IMR-90 (cell line): ENCODE measurements around the gene PCCA. TPM values are rescaled to one million over a fixed set of nuclear protein-coding genes. Genes with fewer than 3 reads are reported as not detected.

Experiments used
- ATAC-seq: fragments of 200-7000 bp; cut with Tn5 transposase; 2 replicates; pipeline ENCODE4 v1.9.1; 2020; ENCODE audit warnings: low read depth, mild to moderate bottlenecking, moderate library complexity
- BruUV-seq: library from RNA; stranded (reverse); fragments of 400-500 nt; replicated peaks from 2 replicates; lab custom pipeline; 2021; lab: Mats Ljungman, UMichigan
- CTCF ChIA-PET: fragments of 300-600 bp; formaldehyde crosslinking; extraction: SDS; loops from one replicate; lab custom pipeline; 2021; ENCODE audit warnings: antibody characterized with exemption; lab: Yijun Ruan, JAX
- POLR2A ChIA-PET: fragments of 300-600 bp; sonication (Branson Sonifier 250); formaldehyde crosslinking; loops from one replicate; lab custom pipeline; 2022; ENCODE audit warnings: antibody characterized with exemption; ENCODE audit not compliant: unreplicated experiment; lab: Charles Lee
- DNase-seq: peaks from one replicate; pipeline ENCODE4 v3.0.0; 2013
- H2AFZ ChIP-seq: replicated peaks from 2 replicates; pipeline ENCODE3; 2013; ENCODE audit warnings: low read length, mild to moderate bottlenecking; ENCODE audit not compliant: poor library complexity
- H2AK5ac ChIP-seq: 2 replicates; pipeline ENCODE4 v1.6.1; 2013; ENCODE audit warnings: low read depth, low read length, inconsistent platforms
- H2AK9ac ChIP-seq: replicated peaks from 2 replicates; pipeline ENCODE3; 2013; ENCODE audit warnings: mild to moderate bottlenecking, low read depth, low read length, moderate library complexity; ENCODE audit not compliant: poor library complexity
- H2BK120ac ChIP-seq: 2 replicates; pipeline ENCODE4 v1.6.1; 2013; ENCODE audit warnings: low read depth, low read length, inconsistent platforms
- H2BK15ac ChIP-seq: 3 replicates; pipeline ENCODE4 v1.6.1; 2013; ENCODE audit warnings: low read depth, low read length, inconsistent platforms
- H2BK20ac ChIP-seq: 2 replicates; pipeline ENCODE4 v1.6.1; 2013; ENCODE audit warnings: low read depth, mild to moderate bottlenecking, inconsistent platforms, low read length, moderate library complexity
- H2BK5ac ChIP-seq: 2 replicates; pipeline ENCODE4 v1.6.1; 2013; ENCODE audit warnings: mild to moderate bottlenecking, low read depth, low read length, inconsistent platforms; ENCODE audit not compliant: poor library complexity, severe bottlenecking
- H3K14ac ChIP-seq: replicated peaks from 2 replicates; pipeline ENCODE4 v1.6.1; 2013; ENCODE audit warnings: low read depth, low read length, inconsistent platforms
- H3K18ac ChIP-seq: 2 replicates; pipeline ENCODE4 v1.6.1; 2013; ENCODE audit warnings: low read depth, low read length, control low read depth
- H3K23ac ChIP-seq: 2 replicates; pipeline ENCODE4 v1.6.1; 2013; ENCODE audit warnings: low read depth, low read length, inconsistent platforms
- H3K27ac ChIP-seq: 2 replicates; pipeline ENCODE4 v1.5.1; 2013; ENCODE audit warnings: mild to moderate bottlenecking, control low read depth, low read length; ENCODE audit not compliant: insufficient read depth
- H3K27me3 ChIP-seq: 2 replicates; pipeline ENCODE4 v1.6.1; 2013; ENCODE audit warnings: low read length; ENCODE audit not compliant: control insufficient read depth, insufficient read depth
- H3K36me3 ChIP-seq: 2 replicates; pipeline ENCODE4 v1.6.1; 2013; ENCODE audit warnings: low read length, mixed read lengths; ENCODE audit not compliant: control insufficient read depth, insufficient read depth
- H3K4ac ChIP-seq: 2 replicates; pipeline ENCODE4 v1.6.1; 2013; ENCODE audit warnings: low read depth, low read length, inconsistent platforms
- H3K4me1 ChIP-seq: 2 replicates; pipeline ENCODE4 v1.6.1; 2013; ENCODE audit warnings: low read length, mixed read lengths; ENCODE audit not compliant: control insufficient read depth, insufficient read depth
- H3K4me2 ChIP-seq: 2 replicates; pipeline ENCODE4 v1.6.1; 2013; ENCODE audit warnings: low read depth, mild to moderate bottlenecking, control low read depth, low read length, moderate library complexity
- H3K4me3 ChIP-seq: 2 replicates; pipeline ENCODE4 v1.5.1; 2013; ENCODE audit warnings: low read depth, mild to moderate bottlenecking, control low read depth, low read length, moderate library complexity; ENCODE audit not compliant: insufficient read depth
- H3K56ac ChIP-seq: 2 replicates; pipeline ENCODE4 v1.6.1; 2013; ENCODE audit warnings: low read length, inconsistent platforms; ENCODE audit not compliant: insufficient read depth; ENCODE audit errors: extremely low read depth
- H3K79me1 ChIP-seq, 2 experiments: 2 replicates each; pipeline ENCODE4 v1.6.1; 2013; ENCODE audit warnings: low read length in 2 of 2, inconsistent platforms in 1 of 2, low read depth in 1 of 2
- H3K9ac ChIP-seq: 2 replicates; pipeline ENCODE4 v1.6.1; 2013; ENCODE audit warnings: low read depth, low read length, control low read depth
- H3K9me1 ChIP-seq: 2 replicates; pipeline ENCODE4 v1.6.1; 2013; ENCODE audit warnings: low read length, inconsistent platforms; ENCODE audit not compliant: insufficient read depth
- H3K9me3 ChIP-seq: 2 replicates; pipeline ENCODE4 v1.6.1; 2013; ENCODE audit warnings: low read length; ENCODE audit not compliant: control insufficient read depth, insufficient read depth
- H4K20me1 ChIP-seq: 2 replicates; pipeline ENCODE4 v1.6.1; 2013; ENCODE audit warnings: low read length, inconsistent platforms; ENCODE audit not compliant: insufficient read depth
- H4K5ac ChIP-seq: 2 replicates; pipeline ENCODE4 v1.6.1; 2013; ENCODE audit warnings: mild to moderate bottlenecking, low read depth, low read length, control low read depth
- H4K8ac ChIP-seq, 2 experiments: 2 replicates each; pipeline ENCODE4 v1.6.1; 2013; ENCODE audit warnings: low read depth in 2 of 2, low read length in 2 of 2, control low read depth in 1 of 2, inconsistent platforms in 1 of 2
- H4K91ac ChIP-seq: 2 replicates; pipeline ENCODE4 v1.6.1; 2013; ENCODE audit warnings: low read depth, low read length, inconsistent platforms; ENCODE audit not compliant: insufficient read depth
- BHLHE40 ChIP-seq: fragments of 150-350 bp; IDR thresholded peaks from 2 replicates; pipeline ENCODE4 v1.6.1; 2016; ENCODE audit warnings: mild to moderate bottlenecking, low read depth, low read length
- CEBPB ChIP-seq: IDR thresholded peaks from 2 replicates; pipeline ENCODE4 v1.6.1; 2012; ENCODE audit warnings: low read depth, low read length, improper control_type of control experiment
- CHD1 ChIP-seq: IDR thresholded peaks from 2 replicates; pipeline ENCODE4 v1.6.1; 2012; ENCODE audit warnings: low read depth, low read length, improper control_type of control experiment
- FOS ChIP-seq: fragments of 150-350 bp; IDR thresholded peaks from 2 replicates; pipeline ENCODE4 v1.6.1; 2016; ENCODE audit warnings: low read depth, low read length
- MAFK ChIP-seq: IDR thresholded peaks from 2 replicates; pipeline ENCODE4 v1.6.1; 2012; ENCODE audit warnings: low read depth, low read length, improper control_type of control experiment
- MAZ ChIP-seq: IDR thresholded peaks from 2 replicates; pipeline ENCODE4 v1.6.1; 2012; ENCODE audit warnings: low read depth, mild to moderate bottlenecking, low read length, improper control_type of control experiment, moderate library complexity, borderline replicate concordance
- MXI1 ChIP-seq: IDR thresholded peaks from 2 replicates; pipeline ENCODE4 v1.6.1; 2012; ENCODE audit warnings: low read depth, mild to moderate bottlenecking, low read length, moderate library complexity, borderline replicate concordance
- NFE2L2 ChIP-seq: fragments of 150-350 bp; IDR thresholded peaks from 2 replicates; pipeline ENCODE4 v1.6.1; 2016; ENCODE audit warnings: low read depth, mild to moderate bottlenecking, low read length
- POLR2A ChIP-seq: IDR thresholded peaks from 2 replicates; pipeline ENCODE4 v1.6.1; 2012; ENCODE audit warnings: mild to moderate bottlenecking, low read depth, low read length
- RAD21 ChIP-seq: IDR thresholded peaks from 2 replicates; pipeline ENCODE4 v1.6.1; 2012; ENCODE audit warnings: low read length, improper control_type of control experiment
- RCOR1 ChIP-seq: IDR thresholded peaks from 2 replicates; pipeline ENCODE4 v1.6.1; 2012; ENCODE audit warnings: mild to moderate bottlenecking, low read length, improper control_type of control experiment; ENCODE audit not compliant: insufficient replicate concordance
- RFX5 ChIP-seq: IDR thresholded peaks from 2 replicates; pipeline ENCODE4 v1.8.0; 2012; ENCODE audit warnings: low read depth, mild to moderate bottlenecking, low read length, moderate library complexity
- SMC3 ChIP-seq: fragments of 150-350 bp; IDR thresholded peaks from 2 replicates; pipeline ENCODE4 v1.6.1; 2016; ENCODE audit warnings: low read depth, mild to moderate bottlenecking, antibody characterized with exemption, low read length, moderate library complexity
- USF2 ChIP-seq: fragments of 150-350 bp; IDR thresholded peaks from 2 replicates; pipeline ENCODE4 v1.6.1; 2017; ENCODE audit warnings: mild to moderate bottlenecking, antibody characterized with exemption, low read length, low read depth
- WGBS, 2 experiments: methylation state at CpG; one replicate each; pipeline versions ENCODE4 v1.1.5 to v1.1.7; 2013; ENCODE audit warnings: missing lambda C conversion rate in 2 of 2; ENCODE audit not compliant: insufficient read length in 1 of 2; ENCODE audit errors: extremely low coverage in 2 of 2; 5-methylcytosine and 5-hydroxymethylcytosine counted together
- dilution Hi-C: fragments of 300-500 bp; cut with HindIII; formaldehyde crosslinking; loops from one replicate; pipeline ENCODE4 v1.14.3; 2018; ENCODE audit warnings: low sequenced_read_pairs; ENCODE audit not compliant: unreplicated experiment
- in situ Hi-C: fragments of 300-500 bp; cut with MboI; formaldehyde crosslinking; loops from 3 replicates; pipeline ENCODE4 v1.14.3; 2019; ENCODE audit warnings: low sequenced_read_pairs, inconsistent platforms, mixed read lengths
- intact Hi-C: fragments of 100-400 bp; cut with micrococcal nuclease; formaldehyde crosslinking; loops from 2 replicates; pipeline ENCODE4 v1.10.0; 2022
- polyA plus RNA-seq, 3 experiments: library from polyadenylated mRNA; depleted of rRNA; stranded (reverse); fragments of >200 nt; gene quantifications; 2 replicates each; pipeline ENCODE4 v1.2.3, GENCODE V29; 2012; ENCODE audit warnings: low replicate concordance in 1 of 3
- total RNA-seq: library from RNA; depleted of rRNA; stranded (reverse); fragments of >200 nt; gene quantifications from 2 replicates; pipeline ENCODE4 v1.2.3, GENCODE V29; 2012
- TF ChIP-seq, protein P1 (sequence below): conservative IDR thresholded peaks from 2 replicates; pipeline ENCODE4 v1.5.1; 2012; ENCODE audit warnings: mild to moderate bottlenecking, low read depth, low read length, improper control_type of control experiment
- TF ChIP-seq, protein P2 (sequence below): fragments of 150-350 bp; IDR thresholded peaks from 2 replicates; pipeline ENCODE4 v1.6.1; 2016; ENCODE audit warnings: low read depth, mild to moderate bottlenecking, low read length, moderate library complexity, borderline replicate concordance

The PCCA gene
- total and polyA plus RNA-seq, 2 of the 4 experiments (the other 2 are of a cell fraction): 7.6 to 24.0 TPM

DNA sequence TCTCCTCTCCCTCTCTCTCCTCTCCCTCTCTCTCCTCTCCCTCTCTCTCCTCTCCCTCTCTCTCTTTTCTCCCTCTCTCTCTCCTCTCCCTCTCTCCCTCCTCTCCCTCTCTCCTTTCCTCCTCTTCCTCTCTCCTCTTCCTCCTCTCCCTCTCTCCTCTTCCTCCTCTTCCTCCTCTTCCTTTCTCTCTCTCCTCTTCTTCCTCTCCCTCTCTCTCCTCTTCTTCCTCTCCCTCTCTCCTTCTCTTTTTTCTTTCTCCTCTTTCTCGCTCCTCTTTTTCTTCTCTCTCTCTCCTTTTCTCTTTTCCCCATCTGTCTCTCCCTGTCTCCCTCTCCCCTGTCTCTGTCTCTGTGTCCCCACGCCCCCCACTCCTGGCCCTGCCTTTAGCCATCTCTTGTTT lies 363.0 kb downstream of the PCCA start:
- no peak overlapping the region for H3K4ac ChIP-seq
- WGBS, 2 experiments: no CpG with 5 or more reads among the region's 2 CpGs
- H3K56ac ChIP-seq: no peak overlapping the region
- no peak overlapping the region for H3K18ac ChIP-seq
- CTCF ChIA-PET: interaction anchor here (0.7 kb wide), 1 partner anchor 9 kb away, joined by 3 read pairs; no protein-coding TSS in a partner anchor
- no peak overlapping the region for H4K8ac ChIP-seq
- intact Hi-C loops: no loop called here
- H3K27ac ChIP-seq: no peak overlapping the region
- no peak overlapping the region for H2BK5ac ChIP-seq
- no peaks in the 10 kb centered on the region for H4K20me1 ChIP-seq
- ATAC-seq: no peak
- H3K36me3 ChIP-seq: 0 out of 2 replicates have a peak, but pooled peaks cover 4% of the 10 kb centered on the region
- no peaks in the 10 kb centered on the region for H3K4me1 ChIP-seq
- no peak overlapping the region for H3K4me2 ChIP-seq
- no peak overlapping the region for H2BK20ac ChIP-seq
- in situ Hi-C loops: no loop called here
- dilution Hi-C loops: no loop called here
- H2AFZ ChIP-seq: no peak overlapping the region
- no peak overlapping the region for H2AK5ac ChIP-seq
- no peak for DNase-seq
- no peak overlapping the region for H4K91ac ChIP-seq
- no peak overlapping the region for H2BK15ac ChIP-seq
- no TSS peak for BruUV-seq
- H4K5ac ChIP-seq: no peak overlapping the region
- no peaks in the 10 kb centered on the region for H3K9me3 ChIP-seq
- H3K9ac ChIP-seq: no peak overlapping the region
- no peak overlapping the region for H2BK120ac ChIP-seq
- TF ChIP-seq FOS (no peak), NFE2L2 (no peak), MAFK (no peak), MAZ (no peak), CEBPB (no peak), RFX5 (no peak), MXI1 (no peak), SMC3 (no peak), CHD1 (no peak), POLR2A (no peak), USF2 (no peak), BHLHE40 (no peak), RAD21 (no peak), RCOR1 (no peak)
- TF ChIP-seq, protein P1, sequence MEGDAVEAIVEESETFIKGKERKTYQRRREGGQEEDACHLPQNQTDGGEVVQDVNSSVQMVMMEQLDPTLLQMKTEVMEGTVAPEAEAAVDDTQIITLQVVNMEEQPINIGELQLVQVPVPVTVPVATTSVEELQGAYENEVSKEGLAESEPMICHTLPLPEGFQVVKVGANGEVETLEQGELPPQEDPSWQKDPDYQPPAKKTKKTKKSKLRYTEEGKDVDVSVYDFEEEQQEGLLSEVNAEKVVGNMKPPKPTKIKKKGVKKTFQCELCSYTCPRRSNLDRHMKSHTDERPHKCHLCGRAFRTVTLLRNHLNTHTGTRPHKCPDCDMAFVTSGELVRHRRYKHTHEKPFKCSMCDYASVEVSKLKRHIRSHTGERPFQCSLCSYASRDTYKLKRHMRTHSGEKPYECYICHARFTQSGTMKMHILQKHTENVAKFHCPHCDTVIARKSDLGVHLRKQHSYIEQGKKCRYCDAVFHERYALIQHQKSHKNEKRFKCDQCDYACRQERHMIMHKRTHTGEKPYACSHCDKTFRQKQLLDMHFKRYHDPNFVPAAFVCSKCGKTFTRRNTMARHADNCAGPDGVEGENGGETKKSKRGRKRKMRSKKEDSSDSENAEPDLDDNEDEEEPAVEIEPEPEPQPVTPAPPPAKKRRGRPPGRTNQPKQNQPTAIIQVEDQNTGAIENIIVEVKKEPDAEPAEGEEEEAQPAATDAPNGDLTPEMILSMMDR: no peak
- TF ChIP-seq, protein P2, sequence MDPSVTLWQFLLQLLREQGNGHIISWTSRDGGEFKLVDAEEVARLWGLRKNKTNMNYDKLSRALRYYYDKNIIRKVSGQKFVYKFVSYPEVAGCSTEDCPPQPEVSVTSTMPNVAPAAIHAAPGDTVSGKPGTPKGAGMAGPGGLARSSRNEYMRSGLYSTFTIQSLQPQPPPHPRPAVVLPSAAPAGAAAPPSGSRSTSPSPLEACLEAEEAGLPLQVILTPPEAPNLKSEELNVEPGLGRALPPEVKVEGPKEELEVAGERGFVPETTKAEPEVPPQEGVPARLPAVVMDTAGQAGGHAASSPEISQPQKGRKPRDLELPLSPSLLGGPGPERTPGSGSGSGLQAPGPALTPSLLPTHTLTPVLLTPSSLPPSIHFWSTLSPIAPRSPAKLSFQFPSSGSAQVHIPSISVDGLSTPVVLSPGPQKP: no peak
- H3K79me1 ChIP-seq: no peaks in the 10 kb centered on the region
- H3K27me3 ChIP-seq: no peaks in the 10 kb centered on the region
- no peak overlapping the region for H3K14ac ChIP-seq
- H3K4me3 ChIP-seq: no peak overlapping the region
- H2AK9ac ChIP-seq: no peak overlapping the region
- POLR2A ChIA-PET: no interaction called here
- no peak overlapping the region for H3K23ac ChIP-seq
- H3K9me1 ChIP-seq: peaks cover 3% of the 10 kb centered on the region; the same call in 1 of the 2 replicates
